PC-3 (cell line): Measurements from ENCODE around the gene DLG1. TPM values are rescaled to one million over a fixed set of nuclear protein-coding genes. Genes with fewer than 3 reads are reported as not detected.

Source experiments
- ATAC-seq: fragments of 200-7000 bp; cut with Tn5 transposase; 2 replicates; pipeline ENCODE4 v1.9.1; 2020; ENCODE audit warnings: mild to moderate bottlenecking, moderate library complexity
- BruUV-seq: library from RNA; stranded (reverse); fragments of 400-500 nt; replicated peaks from 2 replicates; lab custom pipeline; 2021; lab: Mats Ljungman, UMichigan
- CTCF ChIA-PET: fragments of 300-600 bp; sonication (Branson Sonifier 250); formaldehyde crosslinking; loops from one replicate; lab custom pipeline; 2022; ENCODE audit warnings: antibody characterized with exemption; lab: Charles Lee
- POLR2A ChIA-PET: fragments of 300-600 bp; sonication (Branson Sonifier 250); formaldehyde crosslinking; loops from one replicate; lab custom pipeline; 2022; ENCODE audit warnings: antibody characterized with exemption; ENCODE audit not compliant: unreplicated experiment; lab: Charles Lee
- DNase-seq: peaks from one replicate; pipeline ENCODE4 v3.0.0-alpha.2; 2015
- H2AFZ ChIP-seq: fragments of 300-600 bp; sonication (generic); 2 replicates; pipeline ENCODE4 v1.6.0; 2016; ENCODE audit warnings: antibody characterized with exemption, low read length
- H3F3A ChIP-seq: fragments of 300-600 bp; sonication (generic); one replicate; pipeline ENCODE4 v1.6.0; 2017; ENCODE audit warnings: antibody characterized with exemption, low read length, control low read depth, mild to moderate bottlenecking; ENCODE audit not compliant: unreplicated experiment
- H3K27ac ChIP-seq: fragments of 300-600 bp; sonication (generic); 2 replicates; pipeline ENCODE4 v1.5.1; 2016; ENCODE audit warnings: mild to moderate bottlenecking, low read length
- H3K27me3 ChIP-seq: fragments of 300-600 bp; sonication (generic); 2 replicates; pipeline ENCODE4 v1.6.1; 2016; ENCODE audit warnings: low read length, mixed read lengths
- H3K36me3 ChIP-seq: fragments of 300-600 bp; sonication (generic); 2 replicates; pipeline ENCODE4 v1.6.1; 2016; ENCODE audit warnings: low read depth, mixed run types, low read length, mixed read lengths
- H3K4me1 ChIP-seq: fragments of 300-600 bp; sonication (generic); 2 replicates; pipeline ENCODE4 v1.5.1; 2016; ENCODE audit warnings: low read length; ENCODE audit not compliant: insufficient read depth
- H3K4me2 ChIP-seq: fragments of 300-600 bp; sonication (generic); 2 replicates; pipeline ENCODE4 v1.6.0; 2016; ENCODE audit warnings: low read length
- H3K4me3 ChIP-seq: fragments of 300-600 bp; sonication (generic); 2 replicates; pipeline ENCODE4 v1.5.1; 2016; ENCODE audit warnings: mild to moderate bottlenecking, low read length, mixed read lengths
- H3K79me2 ChIP-seq: fragments of 300-600 bp; sonication (generic); 2 replicates; pipeline ENCODE4 v1.6.1; 2017; ENCODE audit warnings: low read length, mixed read lengths
- H3K9ac ChIP-seq: fragments of 300-600 bp; sonication (generic); 2 replicates; pipeline ENCODE4 v1.6.0; 2016; ENCODE audit warnings: mild to moderate bottlenecking, low read length
- H3K9me2 ChIP-seq: fragments of 300-600 bp; sonication (generic); replicated peaks from 2 replicates; pipeline ENCODE4 v1.6.1; 2016; ENCODE audit warnings: mixed run types, low read length, mixed read lengths
- H3K9me3 ChIP-seq: fragments of 300-600 bp; sonication (generic); 2 replicates; pipeline ENCODE4 v1.6.1; 2016; ENCODE audit warnings: low read length, mixed read lengths
- H4K20me1 ChIP-seq: fragments of 300-600 bp; sonication (generic); 2 replicates; pipeline ENCODE4 v1.6.1; 2016; ENCODE audit warnings: low read length, mixed read lengths
- EZH2 ChIP-seq: fragments of 300-600 bp; sonication (generic); IDR thresholded peaks from one replicate; pipeline ENCODE4 v1.6.1; 2017; ENCODE audit warnings: antibody characterized with exemption, mild to moderate bottlenecking, low read length; ENCODE audit not compliant: unreplicated experiment
- EZH2phosphoT487 ChIP-seq: fragments of 300-600 bp; sonication (generic); IDR thresholded peaks from 2 replicates; pipeline ENCODE4 v1.6.1; 2018; ENCODE audit warnings: mild to moderate bottlenecking, antibody characterized with exemption, low read length, borderline replicate concordance
- intact Hi-C: fragments of 100-400 bp; cut with micrococcal nuclease; formaldehyde crosslinking; loops from 2 replicates; pipeline ENCODE4 v1.9.0; 2023
- total RNA-seq: library from RNA; depleted of rRNA; stranded (reverse); fragments of >200 nt; gene quantifications from 2 replicates; pipeline ENCODE4 v1.2.3, GENCODE V29; 2014
- TF ChIP-seq, protein P1 (sequence below): fragments of 300-600 bp; sonication (generic); conservative IDR thresholded peaks from 2 replicates; pipeline ENCODE4 v1.5.1; 2017; ENCODE audit warnings: antibody characterized with exemption, low read depth, mild to moderate bottlenecking, low read length

DLG1 gene
- total RNA-seq, 1 experiment from 2014 or later, result 60.8 TPM

DNA sequence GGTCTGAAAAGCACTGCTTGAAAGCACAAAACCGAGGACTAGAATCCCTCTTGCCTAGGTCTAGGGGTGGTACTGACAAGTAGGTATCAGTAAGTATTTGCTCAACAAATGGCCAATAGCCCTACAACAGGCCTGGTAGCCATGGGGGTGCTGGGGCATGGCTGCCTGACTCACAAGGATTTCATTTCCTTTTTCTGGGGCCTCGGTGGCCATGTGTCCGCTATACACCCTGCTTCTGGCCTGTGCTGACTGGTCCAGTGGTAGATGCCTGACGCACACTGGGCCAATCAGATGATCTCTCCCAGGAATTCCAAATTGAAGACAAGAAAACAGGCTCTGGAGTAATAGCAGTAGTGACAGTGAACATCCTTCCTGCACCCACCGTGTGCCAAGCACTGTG, 298.2 kb downstream of the DLG1 start:
- no peaks in the 10 kb centered on the region for H3K27me3 ChIP-seq
- H3K4me1 ChIP-seq, result peaks cover 12% of the 10 kb centered on the region
- no peak overlapping the region for H3K27ac ChIP-seq
- no peak overlapping the region for H3K9ac ChIP-seq
- no peaks in the 10 kb centered on the region for H4K20me1 ChIP-seq
- ChIA-PET POLR2A (no interaction called here), CTCF (no interaction called here)
- DNase-seq (no peak), ATAC-seq (no peak)
- no peak overlapping the region for H3K4me2 ChIP-seq
- TF ChIP-seq EZH2 (no peak), EZH2phosphoT487 (no peak)
- TF ChIP-seq, protein P1, sequence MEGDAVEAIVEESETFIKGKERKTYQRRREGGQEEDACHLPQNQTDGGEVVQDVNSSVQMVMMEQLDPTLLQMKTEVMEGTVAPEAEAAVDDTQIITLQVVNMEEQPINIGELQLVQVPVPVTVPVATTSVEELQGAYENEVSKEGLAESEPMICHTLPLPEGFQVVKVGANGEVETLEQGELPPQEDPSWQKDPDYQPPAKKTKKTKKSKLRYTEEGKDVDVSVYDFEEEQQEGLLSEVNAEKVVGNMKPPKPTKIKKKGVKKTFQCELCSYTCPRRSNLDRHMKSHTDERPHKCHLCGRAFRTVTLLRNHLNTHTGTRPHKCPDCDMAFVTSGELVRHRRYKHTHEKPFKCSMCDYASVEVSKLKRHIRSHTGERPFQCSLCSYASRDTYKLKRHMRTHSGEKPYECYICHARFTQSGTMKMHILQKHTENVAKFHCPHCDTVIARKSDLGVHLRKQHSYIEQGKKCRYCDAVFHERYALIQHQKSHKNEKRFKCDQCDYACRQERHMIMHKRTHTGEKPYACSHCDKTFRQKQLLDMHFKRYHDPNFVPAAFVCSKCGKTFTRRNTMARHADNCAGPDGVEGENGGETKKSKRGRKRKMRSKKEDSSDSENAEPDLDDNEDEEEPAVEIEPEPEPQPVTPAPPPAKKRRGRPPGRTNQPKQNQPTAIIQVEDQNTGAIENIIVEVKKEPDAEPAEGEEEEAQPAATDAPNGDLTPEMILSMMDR, result no peak
- no peaks in the 10 kb centered on the region for H3K9me2 ChIP-seq
- BruUV-seq, result no TSS peak
- peaks cover 5% of the 10 kb centered on the region for H3K79me2 ChIP-seq
- H3F3A ChIP-seq, result no peaks in the 10 kb centered on the region
- H3K4me3 ChIP-seq, result no peak overlapping the region
- no peaks in the 10 kb centered on the region for H3K9me3 ChIP-seq
- no peak overlapping the region for H2AFZ ChIP-seq
- no peaks in the 10 kb centered on the region for H3K36me3 ChIP-seq
- intact Hi-C loops, result no loop called here

DNA sequence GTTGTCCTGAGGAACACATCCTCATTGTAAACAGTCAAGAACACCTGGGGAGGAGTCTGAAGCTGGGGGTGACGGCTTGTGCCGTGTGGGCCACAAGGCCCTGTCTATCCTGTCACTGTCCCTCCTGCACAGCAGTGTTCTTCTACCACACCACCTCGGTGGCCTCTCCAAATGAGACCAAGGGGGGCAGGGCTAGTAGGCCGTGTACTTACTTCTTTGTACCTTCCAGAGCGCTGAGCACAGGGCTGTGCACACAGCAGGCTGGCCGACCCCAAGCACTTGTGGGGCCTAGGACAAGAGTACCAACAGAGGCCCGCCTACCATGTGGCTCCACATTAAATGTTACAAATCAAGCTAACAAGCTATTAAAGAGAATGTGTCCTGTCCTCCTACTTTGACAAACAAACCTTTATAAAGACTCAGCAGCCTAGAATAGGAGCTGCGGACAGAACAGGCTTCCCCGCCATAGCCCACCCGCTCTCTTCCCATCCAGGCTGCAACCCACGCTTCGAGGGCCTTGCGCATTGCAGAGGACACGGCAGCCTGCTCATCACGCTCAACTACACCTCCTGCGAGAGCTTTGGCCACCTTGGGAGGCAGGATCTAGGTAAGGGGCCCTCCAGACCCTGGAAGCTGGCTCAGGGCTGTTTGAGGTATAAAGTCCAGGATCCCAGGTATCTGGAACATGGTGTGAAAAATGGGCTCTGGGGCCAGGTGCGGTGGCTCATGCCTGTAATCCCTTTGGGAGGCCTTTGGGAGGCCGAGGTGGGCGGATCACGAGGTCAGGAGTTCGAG, 299.2 kb downstream of the DLG1 start:
- Histone ChIP-seq H3K27ac (no peak overlapping the region), H4K20me1 (no peaks in the 10 kb centered on the region), H3F3A (no peaks in the 10 kb centered on the region), H3K9me2 (no peaks in the 10 kb centered on the region), H3K4me1 (peaks cover 5% of the 10 kb centered on the region), H3K4me3 (no peak overlapping the region), H3K4me2 (no peak overlapping the region), H3K9ac (no peak overlapping the region), H3K9me3 (no peaks in the 10 kb centered on the region), H2AFZ (no peak overlapping the region), H3K36me3 (no peaks in the 10 kb centered on the region), H3K79me2 (peaks cover 4% of the 10 kb centered on the region), H3K27me3 (no peaks in the 10 kb centered on the region)
- intact Hi-C loops, result no loop called here
- ChIA-PET CTCF (no interaction called here), POLR2A (no interaction called here)
- TF ChIP-seq, protein P1, result no peak
- no peak for TF ChIP-seq EZH2
- no peak for TF ChIP-seq EZH2phosphoT487
- DNase-seq (no peak), ATAC-seq (no peak)
- BruUV-seq, result no TSS peak

DNA sequence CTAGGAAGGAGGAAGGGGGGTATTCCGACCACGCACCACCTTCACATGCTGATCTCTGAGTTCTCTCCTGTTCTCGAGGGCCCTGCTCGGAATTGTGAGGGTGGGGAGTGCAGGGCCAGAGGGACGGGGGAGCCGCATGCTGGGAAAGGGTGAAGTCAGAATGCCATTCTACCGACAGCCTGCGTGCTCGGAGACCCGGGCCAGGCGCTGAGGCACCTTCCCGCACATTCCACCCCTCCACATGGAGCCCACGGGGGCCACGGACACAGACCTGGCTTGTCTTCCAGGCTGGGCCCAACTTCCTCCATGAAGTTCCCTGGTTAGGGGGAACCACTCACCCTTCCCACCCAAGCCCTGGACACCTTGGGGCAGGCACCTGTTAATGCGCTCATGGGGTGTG, 301.1 kb downstream of the DLG1 start:
- POLR2A ChIA-PET, result no interaction called here

More for the DNA sequence above, 301.1 kb downstream of the DLG1 start:
- ATAC-seq (no peak), DNase-seq (no peak)
- Histone ChIP-seq H3K36me3 (no peaks in the 10 kb centered on the region), H3F3A (no peaks in the 10 kb centered on the region), H3K27ac (no peak overlapping the region), H3K9me3 (no peaks in the 10 kb centered on the region), H4K20me1 (no peaks in the 10 kb centered on the region), H3K9ac (no peak overlapping the region), H3K27me3 (no peaks in the 10 kb centered on the region), H3K4me2 (no peak overlapping the region), H3K4me3 (no peak overlapping the region), H2AFZ (no peak overlapping the region), H3K79me2 (no peaks in the 10 kb centered on the region), H3K4me1 (no peaks in the 10 kb centered on the region), H3K9me2 (no peaks in the 10 kb centered on the region)
- CTCF ChIA-PET, result no interaction called here
- TF ChIP-seq, protein P1, result no peak
- TF ChIP-seq EZH2, result no peak
- BruUV-seq, result no TSS peak
- intact Hi-C loops, result no loop called here
